Mesendoderm (in vitro differentiated cells): ENCODE measurements around the gene PP2D1.

ENCODE experiments used
- DNase-seq: peaks from one replicate; pipeline ENCODE4 v3.0.0; 2013
- H2AK5ac ChIP-seq: 2 replicates; pipeline ENCODE4 v1.6.1; 2013; ENCODE audit warnings: low read length, inconsistent platforms
- H2BK120ac ChIP-seq: 2 replicates; pipeline ENCODE4 v1.6.1; 2013; ENCODE audit warnings: low read depth, mild to moderate bottlenecking, low read length, moderate library complexity, mixed read lengths
- H2BK15ac ChIP-seq: replicated peaks from 2 replicates; pipeline ENCODE4 v1.6.1; 2013; ENCODE audit warnings: low read depth, mild to moderate bottlenecking, moderate library complexity
- H2BK5ac ChIP-seq: 2 replicates; pipeline ENCODE4 v1.6.1; 2013; ENCODE audit warnings: low read length, inconsistent platforms
- H3K18ac ChIP-seq: 2 replicates; pipeline ENCODE4 v1.6.1; 2013; ENCODE audit warnings: mild to moderate bottlenecking, low read length, mixed read lengths
- H3K23ac ChIP-seq: one replicate; pipeline ENCODE4 v1.6.1; 2013; ENCODE audit warnings: low read length
- H3K27ac ChIP-seq: 2 replicates; pipeline ENCODE4 v1.5.1; 2013; ENCODE audit warnings: low read depth, mild to moderate bottlenecking, inconsistent platforms, low read length, moderate library complexity
- H3K27me3 ChIP-seq: 2 replicates; pipeline ENCODE4 v1.6.1; 2013; ENCODE audit warnings: low read length, control low read depth, mild to moderate bottlenecking, inconsistent platforms; ENCODE audit not compliant: insufficient read depth, poor library complexity
- H3K36me3 ChIP-seq: 2 replicates; pipeline ENCODE4 v1.6.1; 2013; ENCODE audit warnings: low read length, inconsistent platforms; ENCODE audit not compliant: control insufficient read depth, insufficient read depth
- H3K4ac ChIP-seq: one replicate; pipeline ENCODE4 v1.6.1; 2013; ENCODE audit warnings: low read depth, mild to moderate bottlenecking, low read length, moderate library complexity
- H3K4me1 ChIP-seq: 2 replicates; pipeline ENCODE4 v1.6.1; 2013; ENCODE audit warnings: low read depth, low read length, inconsistent platforms; ENCODE audit not compliant: control insufficient read depth
- H3K4me2 ChIP-seq: 2 replicates; pipeline ENCODE4 v1.6.1; 2013; ENCODE audit warnings: low read length
- H3K4me3 ChIP-seq: 2 replicates; pipeline ENCODE4 v1.5.1; 2013; ENCODE audit warnings: mild to moderate bottlenecking, low read length
- H3K56ac ChIP-seq: one replicate; pipeline ENCODE4 v1.6.1; 2013; ENCODE audit warnings: low read length
- H3K79me1 ChIP-seq: 2 replicates; pipeline ENCODE4 v1.6.1; 2013; ENCODE audit warnings: low read length, inconsistent platforms
- H3K79me2 ChIP-seq: 2 replicates; pipeline ENCODE4 v1.6.1; 2013; ENCODE audit warnings: mild to moderate bottlenecking, low read length; ENCODE audit not compliant: control insufficient read depth, insufficient read depth
- H3K9ac ChIP-seq: 2 replicates; pipeline ENCODE4 v1.6.1; 2013; ENCODE audit warnings: low read length, inconsistent platforms
- H4K5ac ChIP-seq: one replicate; pipeline ENCODE4 v1.6.1; 2013; ENCODE audit warnings: low read length
- H4K8ac ChIP-seq: one replicate; pipeline ENCODE4 v1.6.1; 2013; ENCODE audit warnings: low read depth, mild to moderate bottlenecking, control low read depth, low read length, moderate library complexity
- WGBS: extraction: QIAGEN DNeasy Blood & Tissue Kit; methylation state at CpG from one replicate; pipeline ENCODE4 v1.1.7; 2013; ENCODE audit warnings: low lambda C conversion rate, missing lambda C conversion rate; ENCODE audit not compliant: insufficient coverage; ENCODE audit errors: extremely low coverage; 5-methylcytosine and 5-hydroxymethylcytosine counted together

Gene PP2D1

DNA sequence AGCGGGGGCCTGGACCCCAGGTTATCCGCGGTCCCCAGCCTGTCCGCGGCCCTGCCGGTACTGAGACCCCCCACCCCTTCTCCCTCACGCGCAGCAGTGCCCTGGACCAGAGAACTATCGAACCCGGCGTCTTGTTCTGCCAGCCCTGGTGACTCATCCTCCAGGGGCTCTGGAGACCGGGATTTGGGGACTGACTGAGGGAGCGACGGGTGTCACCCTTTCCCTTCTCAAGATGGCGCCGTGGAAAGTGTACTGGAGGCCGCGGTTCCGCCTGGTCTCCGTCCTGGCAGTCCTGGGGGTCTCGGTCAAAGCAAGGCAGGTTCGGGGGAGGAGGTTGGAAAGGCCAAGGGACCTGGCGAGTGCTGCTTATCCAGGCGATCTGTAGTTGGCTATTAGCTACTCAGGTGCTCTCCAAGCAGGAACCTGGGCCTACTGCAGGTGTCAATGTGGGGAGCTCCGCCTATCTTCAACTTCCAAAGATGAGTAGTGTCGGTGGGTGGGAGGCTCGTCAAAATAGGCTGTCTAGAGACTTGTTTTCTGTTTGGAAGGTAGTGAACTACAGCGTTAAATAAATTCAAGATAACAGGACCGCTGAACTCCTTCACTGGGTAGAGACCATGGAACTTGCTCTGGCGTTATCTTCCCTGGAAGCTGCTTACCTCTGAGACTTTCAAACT is 64.4 kb downstream of the PP2D1 start:
- H3K56ac ChIP-seq = peak overlapping the region; percentile 89
- no peak overlapping the region for H2BK120ac ChIP-seq
- peaks cover 1% of the 10 kb centered on the region for H3K79me1 ChIP-seq
- no peak overlapping the region for H4K5ac ChIP-seq
- DNase-seq = peak; percentile 78
- H3K4ac ChIP-seq = no peak overlapping the region
- H3K79me2 ChIP-seq = peaks cover 36% of the 10 kb centered on the region
- H3K18ac ChIP-seq = peak overlapping the region; percentile 47
- H3K9ac ChIP-seq = peak overlapping the region; percentile 88
- no peaks in the 10 kb centered on the region for H3K27me3 ChIP-seq
- H2BK5ac ChIP-seq = peak overlapping the region; percentile 64
- H4K8ac ChIP-seq = no peak overlapping the region
- H2BK15ac ChIP-seq = no peak overlapping the region
- peak overlapping the region; percentile 95 for H3K4me3 ChIP-seq
- H3K27ac ChIP-seq = peak overlapping the region; percentile 88
- H3K23ac ChIP-seq = no peak overlapping the region
- WGBS = no CpG with 5 or more reads among the region's 30 CpGs
- H3K36me3 ChIP-seq = peaks cover 3% of the 10 kb centered on the region
- H3K4me1 ChIP-seq = no peaks in the 10 kb centered on the region
- H3K4me2 ChIP-seq = peak overlapping the region; percentile 88
- H2AK5ac ChIP-seq = no peak overlapping the region

DNA sequence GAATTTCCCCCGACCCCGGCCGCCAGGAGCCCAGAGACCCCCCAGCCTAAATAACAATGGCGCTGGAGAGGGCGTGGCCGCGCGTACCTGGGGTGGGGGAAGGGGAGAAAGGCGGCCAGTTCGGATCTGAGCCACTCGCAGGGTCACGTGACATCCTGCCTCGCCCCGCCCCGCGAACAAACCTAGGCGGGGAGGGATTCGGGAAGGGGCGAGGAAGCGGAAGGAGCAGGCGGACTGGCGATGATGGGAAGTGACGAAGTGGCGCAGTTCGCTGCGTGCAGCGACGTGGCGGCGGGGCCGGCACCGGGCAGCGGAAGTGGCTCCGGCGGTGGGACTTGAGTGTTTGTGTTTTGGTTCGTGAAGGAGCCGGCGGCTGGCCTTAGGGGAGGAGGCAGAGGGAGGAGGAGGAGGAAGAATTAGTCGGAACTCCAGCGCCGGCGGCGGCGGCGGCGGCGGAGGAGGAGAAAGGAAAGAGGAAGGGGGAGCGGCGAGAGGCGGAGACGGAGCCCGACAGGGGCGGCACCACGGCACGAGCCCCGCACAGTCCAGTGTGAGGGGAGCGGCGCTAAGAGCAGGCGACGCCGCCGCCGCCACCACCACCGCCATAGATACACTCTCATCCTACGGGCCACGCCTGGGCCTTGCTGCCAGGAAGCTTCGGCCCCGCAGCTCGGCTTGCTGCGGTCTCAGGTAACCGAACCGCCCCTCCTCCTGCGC is 65.1 kb downstream of the PP2D1 start, which contains the start of gene RAB5A:
TSS of gene RAB5A (plus strand) at position 266 of the 717 bp plus-strand sequence. CDS start 3,802 bp downstream, outside the sequence.
- no peak within 1 kb of the TSS for H2AK5ac ChIP-seq
- no peak within 1 kb of the TSS for H3K23ac ChIP-seq
- peak within 1 kb of the TSS; percentile 64 for H2BK5ac ChIP-seq
- H3K56ac ChIP-seq = peak within 1 kb of the TSS; percentile 89
- H3K4me3 ChIP-seq = peak within 1 kb of the TSS; percentile 95
- H4K8ac ChIP-seq = peak within 1 kb of the TSS; percentile 89
- H2BK15ac ChIP-seq = no peak within 1 kb of the TSS
- peak within 1 kb of the TSS; percentile 53 for H3K18ac ChIP-seq
- H3K9ac ChIP-seq = peak within 1 kb of the TSS; percentile 88
- H3K4me1 ChIP-seq = no peaks in the 10 kb centered on the region
- H3K79me1 ChIP-seq = peaks cover 1% of the 10 kb centered on the region
- no peaks in the 10 kb centered on the region for H3K27me3 ChIP-seq
- H3K4ac ChIP-seq = peak within 1 kb of the TSS; percentile 75
- peak within 1 kb of the TSS; percentile 88 for H3K4me2 ChIP-seq
- no CpG with 5 or more reads among the region's 73 CpGs for WGBS
- peaks cover 3% of the 10 kb centered on the region for H3K36me3 ChIP-seq
- peaks cover 34% of the 10 kb centered on the region for H3K79me2 ChIP-seq
- H3K27ac ChIP-seq = peak within 1 kb of the TSS; percentile 88
- peak within 1 kb of the TSS; percentile 10 for H2BK120ac ChIP-seq
- peak; percentile 99 for DNase-seq
- H4K5ac ChIP-seq = peak within 1 kb of the TSS; percentile 22

DNA sequence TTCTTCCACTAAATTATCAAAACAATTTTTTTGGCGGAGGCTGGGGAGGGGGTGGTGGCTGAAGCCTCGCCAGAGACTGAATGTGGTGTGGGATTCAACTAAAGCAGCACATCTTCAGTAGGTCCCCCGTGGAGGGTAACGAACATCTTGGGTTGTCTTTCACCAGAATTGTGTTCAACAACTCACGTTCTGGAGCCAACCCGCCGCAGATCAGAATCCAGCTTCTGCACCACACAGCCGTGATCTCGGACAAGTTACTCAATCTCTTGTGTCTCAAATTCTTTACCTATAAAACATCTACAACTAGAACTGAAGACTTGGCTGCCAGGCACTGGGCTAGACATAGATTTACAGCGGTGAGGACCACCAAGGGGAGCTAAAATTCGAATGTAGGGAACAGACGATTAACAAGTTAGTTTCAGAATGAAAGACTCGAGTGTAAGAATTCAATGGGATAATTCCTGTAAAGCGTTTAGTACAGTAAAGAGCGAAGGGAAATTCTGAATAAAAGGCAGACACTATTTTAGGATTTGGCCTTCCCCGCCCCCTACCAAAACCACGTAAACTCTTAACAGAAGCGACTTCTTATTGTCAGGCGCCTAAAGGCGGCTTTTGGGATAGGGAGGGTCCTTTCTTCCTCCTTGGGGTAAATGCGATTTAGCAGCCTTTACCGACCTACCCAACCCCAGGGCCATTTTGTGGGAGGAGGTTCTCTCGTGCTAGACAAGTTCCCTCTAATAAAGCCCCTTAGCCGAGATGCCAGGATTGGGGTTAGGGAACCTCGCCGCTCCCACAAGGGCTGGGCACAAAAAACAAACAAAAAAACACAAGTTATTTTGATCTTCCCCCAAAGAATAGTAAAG is 65.9 kb downstream of the PP2D1 start:
- H2AK5ac ChIP-seq = no peak overlapping the region
- no peaks in the 10 kb centered on the region for H3K79me1 ChIP-seq
- peak overlapping the region; percentile 53 for H3K18ac ChIP-seq
- peaks cover 27% of the 10 kb centered on the region for H3K79me2 ChIP-seq
- H4K5ac ChIP-seq = peak overlapping the region; percentile 22
- peak overlapping the region; percentile 75 for H3K4ac ChIP-seq
- no peaks in the 10 kb centered on the region for H3K27me3 ChIP-seq
- H3K4me1 ChIP-seq = no peaks in the 10 kb centered on the region
- peak overlapping the region; percentile 23 for H3K4me2 ChIP-seq
- no peak for DNase-seq
- H3K4me3 ChIP-seq = peak overlapping the region; percentile 14
- H3K23ac ChIP-seq = no peak overlapping the region
- H4K8ac ChIP-seq = peak overlapping the region; percentile 89
- WGBS = no CpG with 5 or more reads among the region's 26 CpGs
- no peak overlapping the region for H2BK15ac ChIP-seq
- peak overlapping the region; percentile 65 for H3K9ac ChIP-seq
- no peak overlapping the region for H2BK5ac ChIP-seq
- H3K56ac ChIP-seq = peak overlapping the region; percentile 73
- H2BK120ac ChIP-seq = peak overlapping the region; percentile 10
- no peaks in the 10 kb centered on the region for H3K36me3 ChIP-seq
- peak overlapping the region; percentile 30 for H3K27ac ChIP-seq

DNA sequence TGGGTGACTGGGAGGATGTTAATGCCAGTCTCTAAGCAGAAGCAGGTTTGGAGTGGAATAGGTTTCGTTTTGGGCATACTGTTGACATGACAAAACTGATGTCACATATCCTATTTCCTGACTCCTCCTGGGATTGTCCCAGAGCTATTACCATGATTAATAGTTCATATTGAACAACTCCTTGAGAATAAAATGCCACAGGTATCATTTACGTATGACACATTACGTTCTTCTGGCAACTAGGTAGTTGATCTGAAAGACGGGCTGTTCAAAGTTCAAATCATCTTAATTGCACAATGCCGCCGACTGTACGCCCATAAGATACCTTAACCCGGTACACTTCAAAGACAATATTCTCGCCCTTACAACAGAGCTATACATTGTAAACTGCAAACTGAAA is 66.5 kb downstream of the PP2D1 start:
- Histone ChIP-seq H2BK15ac (no peak overlapping the region), H2BK5ac (no peak overlapping the region), H3K23ac (no peak overlapping the region), H4K5ac (no peak overlapping the region), H4K8ac (no peak overlapping the region), H3K4ac (peak overlapping the region; percentile 75), H3K27ac (no peak overlapping the region), H3K36me3 (no peaks in the 10 kb centered on the region), H3K9ac (no peak overlapping the region), H2BK120ac (no peak overlapping the region), H3K4me2 (no peak overlapping the region), H3K4me1 (no peaks in the 10 kb centered on the region), H3K56ac (no peak overlapping the region), H3K4me3 (no peak overlapping the region), H2AK5ac (no peak overlapping the region), H3K79me2 (peaks cover 25% of the 10 kb centered on the region), H3K79me1 (no peaks in the 10 kb centered on the region), H3K27me3 (no peaks in the 10 kb centered on the region), H3K18ac (peak overlapping the region; percentile 53)
- no peak for DNase-seq
- no CpG with 5 or more reads among the region's 9 CpGs for WGBS

DNA sequence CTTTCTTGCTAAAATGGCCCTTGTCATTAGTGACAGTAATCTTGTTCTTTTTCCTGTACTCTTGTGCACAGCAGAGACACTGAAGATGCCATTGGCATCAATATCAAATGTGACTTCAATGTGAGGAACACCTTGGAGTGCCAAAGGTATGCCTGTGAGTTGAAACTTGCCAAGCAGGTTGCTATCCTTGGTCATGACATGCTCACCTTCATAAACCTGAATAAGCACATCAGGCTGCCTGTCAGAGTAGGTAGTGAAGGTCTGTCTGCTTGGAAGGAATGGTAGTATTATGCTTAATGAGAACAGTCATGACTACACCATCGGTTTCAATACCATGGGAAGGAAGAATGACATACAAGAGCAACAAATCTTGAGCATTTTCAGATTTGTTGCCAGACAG is 71.4 kb downstream of the PP2D1 start:
- no peaks in the 10 kb centered on the region for H3K79me1 ChIP-seq
- no peak overlapping the region for H3K23ac ChIP-seq
- H2BK15ac ChIP-seq = no peak overlapping the region
- no peak overlapping the region for H3K18ac ChIP-seq
- no peak overlapping the region for H2BK5ac ChIP-seq
- no peak overlapping the region for H4K8ac ChIP-seq
- no peak overlapping the region for H3K4me2 ChIP-seq
- no peaks in the 10 kb centered on the region for H3K36me3 ChIP-seq
- H4K5ac ChIP-seq = no peak overlapping the region
- no peak overlapping the region for H3K56ac ChIP-seq
- no peaks in the 10 kb centered on the region for H3K4me1 ChIP-seq
- H2AK5ac ChIP-seq = no peak overlapping the region
- H3K4ac ChIP-seq = no peak overlapping the region
- no peak overlapping the region for H3K27ac ChIP-seq
- no CpG with 5 or more reads among the region's 1 CpG for WGBS
- DNase-seq = no peak
- H3K4me3 ChIP-seq = no peak overlapping the region
- no peaks in the 10 kb centered on the region for H3K79me2 ChIP-seq
- no peak overlapping the region for H2BK120ac ChIP-seq
- H3K27me3 ChIP-seq = no peaks in the 10 kb centered on the region
- no peak overlapping the region for H3K9ac ChIP-seq
